Activated T-cell treated with anti-CD3 and anti-CD28 coated beads, Interleukin-2, amount 50 U/mL, for 72 hours (primary cell): ENCODE results near the gene LRRC26. TPM values are rescaled to one million over a fixed set of nuclear protein-coding genes. Genes with fewer than 3 reads are reported as not detected.

ENCODE experiments used
- ATAC-seq, 2 donors: fragments of 150-1000 bp; cut with Tn5 transposase; replicated peaks in 1 of 2; 2 replicates each; pipeline ENCODE4 v1.10.0; 2021; ENCODE audit warnings: moderate library complexity in 2 of 2, mild to moderate bottlenecking in 1 of 2
- DNase-seq, 2 donors: peaks; one replicate each; pipeline ENCODE4 v3.0.0; 2021 to 2022; ENCODE audit warnings: mixed read lengths in 1 of 2
- H3K27ac Mint-ChIP-seq: one replicate; pipeline ENCODE4 v1.8.0; 2022; ENCODE audit warnings: mild to moderate bottlenecking, moderate library complexity, mixed read lengths
- H3K27me3 Mint-ChIP-seq: one replicate; pipeline ENCODE4 v1.8.0; 2022; ENCODE audit warnings: low read depth, mixed read lengths
- H3K36me3 Mint-ChIP-seq, 2 donors: one replicate each; pipeline ENCODE4 v1.8.0; 2022; ENCODE audit warnings: mixed read lengths in 2 of 2, mild to moderate bottlenecking in 1 of 2; ENCODE audit not compliant: insufficient read depth in 2 of 2
- H3K4me1 Mint-ChIP-seq: one replicate; pipeline ENCODE4 v1.8.0; 2022; ENCODE audit warnings: low read depth, mixed read lengths
- H3K4me3 Mint-ChIP-seq, 2 donors: one replicate each; pipeline ENCODE4 v1.8.0; 2022; ENCODE audit warnings: mild to moderate bottlenecking in 2 of 2, mixed read lengths in 2 of 2, moderate library complexity in 2 of 2
- H3K9me3 Mint-ChIP-seq, 2 donors: one replicate each; pipeline ENCODE4 v1.8.0; 2022; ENCODE audit warnings: mixed read lengths in 2 of 2
- total RNA-seq, 2 donors: library from RNA; stranded (reverse); gene quantifications; one replicate each; pipeline ENCODE4 v1.2.3, GENCODE V29; 2022

LRRC26 gene
- total RNA-seq, 2 donors from 2014 or later, result not detected

- Mint-ChIP-seq H3K4me1 (peaks cover 32% of the 10 kb centered on the region), H3K27ac (no peak overlapping the region), H3K9me3 (no peaks in the 10 kb centered on the region), H3K27me3 (no peaks in the 10 kb centered on the region), H3K4me3 (no peak overlapping the region), H3K36me3 (peaks cover 3 to 7% of the 10 kb centered on the region in 2 donors)
- DNase-seq (no peak), ATAC-seq (no peak)
Measured at GRCh38 chr9:137184881-137185660, 15.2 kb upstream of the LRRC26 start.

- Mint-ChIP-seq H3K36me3 (peaks cover 3 to 7% of the 10 kb centered on the region in 2 donors), H3K27me3 (no peaks in the 10 kb centered on the region), H3K27ac (no peak overlapping the region), H3K4me3 (no peak overlapping the region), H3K9me3 (no peaks in the 10 kb centered on the region), H3K4me1 (peaks cover 22% of the 10 kb centered on the region)
- DNase-seq (no peak), ATAC-seq (no peak)
Measured at GRCh38 chr9:137183980-137184595, 14.2 kb upstream of the LRRC26 start.

- ATAC-seq, result no peak
- no peaks in the 10 kb centered on the region for H3K27me3 Mint-ChIP-seq
- H3K9me3 Mint-ChIP-seq, result no peaks in the 10 kb centered on the region
Measured at GRCh38 chr9:137182836-137183235, 13.0 kb upstream of the LRRC26 start.

GRCh38 chr9:137181680-137182079 is 11.8 kb upstream of the LRRC26 start:
- Mint-ChIP-seq H3K36me3 (peaks cover 3 to 7% of the 10 kb centered on the region in 2 donors), H3K27me3 (no peaks in the 10 kb centered on the region), H3K4me3 (no peak overlapping the region), H3K4me1 (peaks cover 8% of the 10 kb centered on the region), H3K9me3 (no peaks in the 10 kb centered on the region), H3K27ac (no peak overlapping the region)
- ATAC-seq (no peak), DNase-seq (no peak)

More at GRCh38 chr9:137182836-137183235, 13.0 kb upstream of the LRRC26 start:
- peaks cover 3 to 7% of the 10 kb centered on the region in 2 donors for H3K36me3 Mint-ChIP-seq
- peaks cover 19% of the 10 kb centered on the region for H3K4me1 Mint-ChIP-seq
- DNase-seq, result no peak
- H3K4me3 Mint-ChIP-seq, result no peak overlapping the region
- no peak overlapping the region for H3K27ac Mint-ChIP-seq

- Mint-ChIP-seq H3K36me3 (peaks cover 3 to 7% of the 10 kb centered on the region in 2 donors), H3K4me3 (no peak overlapping the region), H3K4me1 (no peaks in the 10 kb centered on the region), H3K9me3 (no peaks in the 10 kb centered on the region), H3K27me3 (no peaks in the 10 kb centered on the region), H3K27ac (no peak overlapping the region)
- DNase-seq (no peak), ATAC-seq (no peak)
Measured at GRCh38 chr9:137180491-137180890, 10.6 kb upstream of the LRRC26 start.

- no peaks in the 10 kb centered on the region for H3K4me1 Mint-ChIP-seq
- H3K27ac Mint-ChIP-seq, result no peak overlapping the region
- ATAC-seq, result no peak
- no peaks in the 10 kb centered on the region for H3K27me3 Mint-ChIP-seq
- no peaks in the 10 kb centered on the region for H3K9me3 Mint-ChIP-seq
- H3K36me3 Mint-ChIP-seq, result peaks cover 3 to 7% of the 10 kb centered on the region in 2 donors
- H3K4me3 Mint-ChIP-seq, result no peak overlapping the region
- no peak for DNase-seq
Measured at GRCh38 chr9:137179761-137180160, 9.9 kb upstream of the LRRC26 start.

- H3K36me3 Mint-ChIP-seq, result peaks cover 3% of the 10 kb centered on the region in 2 donors
- no peaks in the 10 kb centered on the region for H3K4me1 Mint-ChIP-seq
- H3K27me3 Mint-ChIP-seq, result no peaks in the 10 kb centered on the region
- no peak overlapping the region for H3K27ac Mint-ChIP-seq
- no peak overlapping the region for H3K4me3 Mint-ChIP-seq
- ATAC-seq (no peak), DNase-seq (no peak)
- H3K9me3 Mint-ChIP-seq, result no peaks in the 10 kb centered on the region
Measured at GRCh38 chr9:137178939-137179630, 9.2 kb upstream of the LRRC26 start.

GRCh38 chr9:137178201-137178938 is 8.5 kb upstream of the LRRC26 start:
- DNase-seq, result no peak
- no peak for ATAC-seq
- peaks cover 3% of the 10 kb centered on the region for H3K4me1 Mint-ChIP-seq
- H3K27me3 Mint-ChIP-seq, result peaks cover 3% of the 10 kb centered on the region
- no peak overlapping the region for H3K4me3 Mint-ChIP-seq
- peaks cover 3% of the 10 kb centered on the region in 2 donors for H3K36me3 Mint-ChIP-seq
- no peak overlapping the region for H3K27ac Mint-ChIP-seq
- no peaks in the 10 kb centered on the region for H3K9me3 Mint-ChIP-seq

GRCh38 chr9:137176302-137177182 is 6.7 kb upstream of the LRRC26 start:
- Mint-ChIP-seq H3K9me3 (no peaks in the 10 kb centered on the region), H3K36me3 (no peaks in the 10 kb centered on the region), H3K4me1 (peaks cover 6% of the 10 kb centered on the region), H3K4me3 (no peak overlapping the region), H3K27ac (no peak overlapping the region), H3K27me3 (peaks cover 10% of the 10 kb centered on the region)
- ATAC-seq (peak; percentile 38 to 39), DNase-seq (peak in 1 of 2 donors; percentile 33)

GRCh38 chr9:137175345-137175961 is 5.6 kb upstream of the LRRC26 start:
- no peaks in the 10 kb centered on the region for H3K9me3 Mint-ChIP-seq
- H3K36me3 Mint-ChIP-seq, result no peaks in the 10 kb centered on the region
- ATAC-seq (no peak), DNase-seq (no peak)
- H3K27ac Mint-ChIP-seq, result no peak overlapping the region
- H3K27me3 Mint-ChIP-seq, result peaks cover 16% of the 10 kb centered on the region
- H3K4me3 Mint-ChIP-seq, result no peak overlapping the region
- H3K4me1 Mint-ChIP-seq, result peaks cover 6% of the 10 kb centered on the region

GRCh38 chr9:137174722-137175293 is 5.0 kb upstream of the LRRC26 start:
- DNase-seq (no peak), ATAC-seq (peak in 1 of 2 donors; percentile 10)
- Mint-ChIP-seq H3K4me3 (no peak overlapping the region), H3K9me3 (no peaks in the 10 kb centered on the region), H3K4me1 (peaks cover 6% of the 10 kb centered on the region), H3K27me3 (peaks cover 21% of the 10 kb centered on the region), H3K36me3 (no peaks in the 10 kb centered on the region), H3K27ac (no peak overlapping the region)
